Neuronal stem cell (in vitro differentiated cells): ENCODE measurements around the gene FAM135A.
"Not testable (repeated sequence)": the region's sequence is repeated elsewhere in the genome, so short reads cannot be mapped to it uniquely, and the experiment has no call there.

Source experiments
- DNase-seq: peaks from one replicate; pipeline ENCODE4 v3.0.0-alpha.2; 2013; ENCODE audit warnings: low spot score
- H2AFZ ChIP-seq: one replicate; pipeline ENCODE4 v1.6.1; 2013; ENCODE audit warnings: mild to moderate bottlenecking, low read length, inconsistent platforms
- H2AK5ac ChIP-seq: 2 replicates; pipeline ENCODE4 v1.6.1; 2013; ENCODE audit warnings: low read depth, mild to moderate bottlenecking, inconsistent platforms, low read length, moderate library complexity, mixed read lengths
- H2BK120ac ChIP-seq: 2 replicates; pipeline ENCODE4 v1.6.1; 2013; ENCODE audit warnings: low read depth, mild to moderate bottlenecking, inconsistent platforms, low read length, moderate library complexity, mixed read lengths
- H2BK12ac ChIP-seq: one replicate; pipeline ENCODE4 v1.6.1; 2013; ENCODE audit warnings: low read length, inconsistent platforms
- H2BK15ac ChIP-seq: 2 replicates; pipeline ENCODE4 v1.6.1; 2013; ENCODE audit warnings: mild to moderate bottlenecking, low read length, inconsistent platforms, mixed read lengths
- H2BK5ac ChIP-seq: one replicate; pipeline ENCODE4 v1.6.1; 2013; ENCODE audit warnings: inconsistent platforms, mild to moderate bottlenecking, low read length, moderate library complexity
- H3K14ac ChIP-seq: one replicate; pipeline ENCODE4 v1.6.1; 2013; ENCODE audit warnings: low read length, inconsistent platforms
- H3K18ac ChIP-seq: 2 replicates; pipeline ENCODE4 v1.6.1; 2013; ENCODE audit warnings: low read length, inconsistent platforms
- H3K23ac ChIP-seq: 2 replicates; pipeline ENCODE4 v1.6.1; 2013; ENCODE audit warnings: low read depth, mild to moderate bottlenecking, mixed read lengths, low read length, inconsistent platforms; ENCODE audit not compliant: poor library complexity
- H3K27ac ChIP-seq: replicated peaks from 3 replicates; pipeline ENCODE4 v1.5.1; 2013; ENCODE audit warnings: low read length, inconsistent platforms
- H3K27me3 ChIP-seq, 3 experiments: 2 replicates each; pipeline ENCODE4 v1.6.1; 2013; ENCODE audit warnings: low read length in 3 of 3, mild to moderate bottlenecking in 2 of 3, inconsistent platforms in 1 of 3, low read depth in 1 of 3, mixed read lengths in 1 of 3, moderate library complexity in 1 of 3; ENCODE audit not compliant: control insufficient read depth in 3 of 3, insufficient read depth in 3 of 3
- H3K36me3 ChIP-seq, 2 donors: replicated peaks in 1 of 2; 2 replicates each; pipeline ENCODE4 v1.6.1; 2013; ENCODE audit warnings: low read length in 2 of 2; ENCODE audit not compliant: control insufficient read depth in 2 of 2, insufficient read depth in 2 of 2
- H3K4ac ChIP-seq: 2 replicates; pipeline ENCODE4 v1.6.1; 2013; ENCODE audit warnings: inconsistent platforms, mild to moderate bottlenecking, low read length, moderate library complexity
- H3K4me1 ChIP-seq, 2 donors: 1 replicate in 1 of 2; 2 replicates in 1 of 2; pipeline ENCODE4 v1.6.1; 2013; ENCODE audit warnings: low read length in 2 of 2, low read depth in 1 of 2; ENCODE audit not compliant: control insufficient read depth in 2 of 2, insufficient read depth in 1 of 2
- H3K4me2 ChIP-seq: one replicate; pipeline ENCODE4 v1.6.1; 2013; ENCODE audit warnings: mild to moderate bottlenecking, low read length, inconsistent platforms; ENCODE audit not compliant: insufficient read depth, poor library complexity, severe bottlenecking
- H3K4me3 ChIP-seq, 2 donors: 2 replicates each; pipeline ENCODE4 v1.5.1; 2013; ENCODE audit warnings: low read length in 2 of 2, mild to moderate bottlenecking in 2 of 2, inconsistent platforms in 1 of 2, moderate library complexity in 1 of 2
- H3K79me1 ChIP-seq: one replicate; pipeline ENCODE4 v1.6.1; 2013; ENCODE audit warnings: low read depth, mild to moderate bottlenecking, inconsistent platforms, low read length, moderate library complexity
- H3K9ac ChIP-seq: one replicate; pipeline ENCODE4 v1.6.1; 2013; ENCODE audit warnings: mild to moderate bottlenecking, low read depth, low read length, inconsistent platforms; ENCODE audit not compliant: poor library complexity
- H3K9me3 ChIP-seq, 2 donors: replicated peaks in 1 of 2; 2 replicates each; pipeline versions ENCODE3 to v1.6.1; 2013; ENCODE audit warnings: low read length in 2 of 2, mild to moderate bottlenecking in 2 of 2, inconsistent platforms in 1 of 2, low read depth in 1 of 2, mixed read lengths in 1 of 2, moderate library complexity in 1 of 2; ENCODE audit not compliant: control insufficient read depth in 2 of 2, insufficient read depth in 1 of 2
- H4K8ac ChIP-seq: one replicate; pipeline ENCODE4 v1.6.1; 2013; ENCODE audit warnings: low read depth, mild to moderate bottlenecking, inconsistent platforms, low read length, moderate library complexity
- H4K91ac ChIP-seq: one replicate; pipeline ENCODE4 v1.6.1; 2013; ENCODE audit warnings: low read length, low read depth, mild to moderate bottlenecking, inconsistent platforms; ENCODE audit not compliant: poor library complexity
- WGBS, 2 donors: extraction: QIAGEN DNeasy Blood & Tissue Kit; methylation state at CpG; one replicate each; pipeline ENCODE4 v1.1.7; 2013; ENCODE audit warnings: missing lambda C conversion rate in 2 of 2, mixed read lengths in 1 of 2; ENCODE audit not compliant: insufficient read length in 2 of 2, insufficient replicate concordance in 1 of 2; ENCODE audit errors: extremely low coverage in 2 of 2; 5-methylcytosine and 5-hydroxymethylcytosine counted together

The FAM135A gene

DNA sequence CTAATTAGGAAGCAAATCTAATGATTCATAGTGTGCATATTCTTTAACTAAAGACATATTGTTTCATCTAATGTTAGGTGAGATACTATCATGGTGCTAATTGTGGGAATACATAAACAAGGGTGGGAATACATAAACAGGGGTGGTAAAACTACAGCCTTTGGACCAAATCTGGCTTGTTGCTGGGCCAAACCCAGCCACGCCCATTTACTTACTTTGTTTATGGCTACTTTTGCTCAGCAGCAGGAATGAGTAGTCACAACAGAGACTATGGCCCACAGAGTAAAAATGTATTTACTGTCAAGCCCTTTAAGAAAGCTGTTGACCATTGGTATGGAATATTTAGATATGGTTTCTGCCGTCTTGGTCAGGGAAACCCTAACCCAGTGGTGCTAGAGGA is 31.7 kb downstream of the FAM135A start:
- Histone ChIP-seq H3K14ac (no peak overlapping the region), H2BK15ac (no peak overlapping the region), H2BK120ac (no peak overlapping the region), H3K23ac (no peak overlapping the region), H4K91ac (no peak overlapping the region), H3K27me3 (no peaks in the 10 kb centered on the region), H2AK5ac (no peak overlapping the region), H4K8ac (no peak overlapping the region), H3K18ac (no peak overlapping the region), H3K4me1 (no peaks in the 10 kb centered on the region), H2BK12ac (no peak overlapping the region), H3K79me1 (no peaks in the 10 kb centered on the region), H3K4me2 (no peak overlapping the region), H3K4me3 (no peak overlapping the region), H2AFZ (no peak overlapping the region), H3K9me3 (peaks cover 5 to 16% of the 10 kb centered on the region in 2 donors), H3K36me3 (peaks cover 4 to 68% of the 10 kb centered on the region in 2 donors), H3K27ac (no peak overlapping the region), H3K9ac (no peak overlapping the region), H2BK5ac (no peak overlapping the region), H3K4ac (no peak overlapping the region)
- no peak for DNase-seq
- WGBS, 2 donors: no CpG with 5 or more reads among the region's 2 CpGs

DNA sequence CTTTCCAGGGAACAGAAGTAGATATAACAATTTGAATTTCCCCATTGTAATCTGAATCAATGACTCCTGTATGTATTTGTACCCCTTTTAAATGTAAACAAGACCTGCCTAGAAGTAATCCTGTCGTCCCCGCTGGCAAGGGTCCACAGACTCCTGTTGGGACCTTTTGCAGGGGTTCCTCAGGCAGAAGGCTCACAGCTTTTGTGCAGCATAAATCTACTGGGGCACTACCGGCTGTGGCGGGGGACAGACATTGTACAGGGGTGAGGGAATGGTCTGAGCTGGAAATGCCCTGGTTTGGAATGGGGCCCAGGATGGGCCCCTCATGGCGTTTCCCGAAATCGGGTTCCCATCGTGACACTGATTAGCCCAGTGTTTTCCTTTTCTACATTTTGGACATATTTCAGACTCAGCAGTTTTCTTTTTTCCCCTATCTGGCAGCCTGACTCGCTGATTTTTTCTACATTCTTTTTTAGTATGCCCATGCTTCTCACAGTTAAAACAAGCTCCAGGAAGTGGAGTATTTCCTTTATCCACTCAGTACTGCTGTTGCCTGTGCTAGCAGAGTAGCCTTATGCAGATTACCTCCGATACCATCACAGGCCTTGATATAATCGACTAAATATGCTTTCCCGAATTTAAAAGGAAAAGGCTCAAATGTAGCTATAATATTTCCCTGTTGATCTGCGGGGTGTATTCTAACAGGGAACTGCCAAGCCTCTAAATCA is 34.2 kb downstream of the FAM135A start:
- not testable (repeated sequence) for H3K4me3 ChIP-seq, H3K9ac ChIP-seq, H2BK12ac ChIP-seq, H3K79me1 ChIP-seq, H3K27me3 ChIP-seq, H4K8ac ChIP-seq, H2AK5ac ChIP-seq, H3K4me1 ChIP-seq, H3K4me2 ChIP-seq, H2BK120ac ChIP-seq, H3K27ac ChIP-seq, H3K18ac ChIP-seq, H2BK5ac ChIP-seq, H2BK15ac ChIP-seq, H3K4ac ChIP-seq, H3K14ac ChIP-seq, H3K23ac ChIP-seq, H2AFZ ChIP-seq, DNase-seq, H4K91ac ChIP-seq
- Histone ChIP-seq H3K36me3 (peaks cover 4 to 68% of the 10 kb centered on the region in 2 donors), H3K9me3 (peaks cover 5 to 21% of the 10 kb centered on the region in 2 donors)
- WGBS, 2 donors: no CpG with 5 or more reads among the region's 13 CpGs

DNA sequence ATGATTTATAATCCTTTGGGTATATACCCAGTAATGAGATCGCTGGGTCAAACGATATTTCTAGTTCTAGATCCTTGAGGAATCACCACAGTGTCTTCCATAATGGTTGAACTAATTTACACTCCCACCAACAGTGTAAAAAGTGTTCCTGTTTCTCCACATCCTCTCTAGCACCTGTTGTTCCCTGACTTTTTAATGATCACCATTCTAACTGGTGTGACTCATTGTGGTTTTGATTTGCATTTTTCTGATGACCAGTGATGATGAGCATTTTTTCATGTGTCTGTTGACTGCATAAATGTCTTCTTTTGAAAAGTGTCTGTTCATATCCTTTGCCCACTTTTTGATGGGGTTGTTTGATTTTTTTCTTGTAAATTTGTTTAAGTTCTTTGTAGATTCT is 40.6 kb downstream of the FAM135A start:
- H2BK120ac ChIP-seq, H2BK12ac ChIP-seq, H3K14ac ChIP-seq, H2AK5ac ChIP-seq, H3K4me3 ChIP-seq, H3K4me2 ChIP-seq, H3K9ac ChIP-seq, H3K4ac ChIP-seq, H3K79me1 ChIP-seq, H4K91ac ChIP-seq, H4K8ac ChIP-seq, H2BK5ac ChIP-seq, H3K27ac ChIP-seq, H2BK15ac ChIP-seq, H3K4me1 ChIP-seq, H2AFZ ChIP-seq, H3K23ac ChIP-seq, DNase-seq, H3K18ac ChIP-seq, H3K27me3 ChIP-seq: not testable (repeated sequence)
- Histone ChIP-seq H3K9me3 (peaks cover 0 to 10% of the 10 kb centered on the region in 2 donors), H3K36me3 (peaks cover 0 to 54% of the 10 kb centered on the region in 2 donors)
- WGBS, 2 donors: no CpG with 5 or more reads among the region's 2 CpGs

DNA sequence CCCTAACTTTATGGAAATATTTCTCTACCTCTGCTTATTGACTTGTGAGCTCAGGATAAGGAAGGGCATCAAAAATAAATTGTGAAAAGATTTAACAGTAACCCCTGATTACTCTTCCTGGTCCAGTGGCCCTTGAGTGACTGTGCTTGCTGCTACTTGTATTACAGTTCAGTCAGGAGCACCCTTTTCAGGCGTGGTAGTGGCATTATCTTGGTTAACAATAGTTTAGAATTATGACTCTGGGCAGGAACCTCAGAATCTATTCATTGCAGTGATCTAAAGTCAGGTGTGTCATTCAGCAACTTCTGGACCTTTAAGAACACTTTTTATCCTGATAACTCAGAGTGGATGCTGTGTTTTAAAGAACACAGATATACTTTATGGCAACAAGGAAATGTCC is 43.4 kb downstream of the FAM135A start:
- DNase-seq: no peak
- Histone ChIP-seq H3K27me3 (no peaks in the 10 kb centered on the region), H2BK120ac (no peak overlapping the region)

More for the DNA sequence above, 43.4 kb downstream of the FAM135A start:
- Histone ChIP-seq H3K36me3 (peaks cover 0 to 52% of the 10 kb centered on the region in 2 donors), H4K91ac (no peak overlapping the region), H3K79me1 (no peaks in the 10 kb centered on the region), H3K4ac (no peak overlapping the region), H3K4me1 (peaks cover 0 to 2% of the 10 kb centered on the region in 2 donors), H2BK15ac (no peak overlapping the region), H3K27ac (no peak overlapping the region), H3K4me3 (no peak overlapping the region), H2BK5ac (no peak overlapping the region), H3K4me2 (no peak overlapping the region), H3K14ac (no peak overlapping the region), H4K8ac (no peak overlapping the region), H3K23ac (no peak overlapping the region), H3K18ac (no peak overlapping the region), H2AFZ (no peak overlapping the region), H3K9me3 (no peaks in the 10 kb centered on the region), H3K9ac (no peak overlapping the region), H2BK12ac (no peak overlapping the region), H2AK5ac (no peak overlapping the region)
- WGBS, 2 donors: no CpG with 5 or more reads among the region's 1 CpG
